ENCODE data around the gene ADGRF5.

- TF ChIP-seq CTCF (conservative IDR thresholded peaks at IDR 0.05; ENCODE audit: low read length): no peak
- TF ChIP-seq EZH2phosphoT487 (IDR thresholded peaks at IDR 0.05; ENCODE audit: borderline replicate concordance, low read depth, low read length): no peak
These were observed 83.7 kb downstream of the ADGRF5 start for GRCh38 chr6:46838033-46838432.
